IPS-20b (cell line): ENCODE data around the gene LRCOL1.

Source experiments
- H3K27ac ChIP-seq: one replicate; pipeline ENCODE4 v1.5.1; 2013; ENCODE audit warnings: low read length
- H3K27me3 ChIP-seq: 2 replicates; pipeline ENCODE4 v1.6.1; 2013; ENCODE audit warnings: mild to moderate bottlenecking, low read length, inconsistent platforms; ENCODE audit not compliant: insufficient read depth
- H3K36me3 ChIP-seq: 2 replicates; pipeline ENCODE4 v1.6.1; 2013; ENCODE audit warnings: low read depth, mild to moderate bottlenecking, inconsistent platforms, low read length, moderate library complexity; ENCODE audit not compliant: insufficient read depth
- H3K4me1 ChIP-seq: 2 replicates; pipeline ENCODE4 v1.6.1; 2013; ENCODE audit warnings: mild to moderate bottlenecking, control low read depth, inconsistent platforms, low read length, moderate library complexity; ENCODE audit not compliant: insufficient read depth
- H3K4me3 ChIP-seq: 2 replicates; pipeline ENCODE4 v1.5.1; 2013; ENCODE audit warnings: mild to moderate bottlenecking, low read length, inconsistent platforms
- H3K9ac ChIP-seq: 2 replicates; pipeline ENCODE4 v1.6.1; 2013; ENCODE audit warnings: low read depth, mild to moderate bottlenecking, inconsistent platforms, low read length, moderate library complexity
- H3K9me3 ChIP-seq: 2 replicates; pipeline ENCODE4 v1.6.1; 2013; ENCODE audit warnings: mild to moderate bottlenecking, low read depth, low read length, inconsistent platforms; ENCODE audit not compliant: insufficient read depth

Gene LRCOL1

DNA sequence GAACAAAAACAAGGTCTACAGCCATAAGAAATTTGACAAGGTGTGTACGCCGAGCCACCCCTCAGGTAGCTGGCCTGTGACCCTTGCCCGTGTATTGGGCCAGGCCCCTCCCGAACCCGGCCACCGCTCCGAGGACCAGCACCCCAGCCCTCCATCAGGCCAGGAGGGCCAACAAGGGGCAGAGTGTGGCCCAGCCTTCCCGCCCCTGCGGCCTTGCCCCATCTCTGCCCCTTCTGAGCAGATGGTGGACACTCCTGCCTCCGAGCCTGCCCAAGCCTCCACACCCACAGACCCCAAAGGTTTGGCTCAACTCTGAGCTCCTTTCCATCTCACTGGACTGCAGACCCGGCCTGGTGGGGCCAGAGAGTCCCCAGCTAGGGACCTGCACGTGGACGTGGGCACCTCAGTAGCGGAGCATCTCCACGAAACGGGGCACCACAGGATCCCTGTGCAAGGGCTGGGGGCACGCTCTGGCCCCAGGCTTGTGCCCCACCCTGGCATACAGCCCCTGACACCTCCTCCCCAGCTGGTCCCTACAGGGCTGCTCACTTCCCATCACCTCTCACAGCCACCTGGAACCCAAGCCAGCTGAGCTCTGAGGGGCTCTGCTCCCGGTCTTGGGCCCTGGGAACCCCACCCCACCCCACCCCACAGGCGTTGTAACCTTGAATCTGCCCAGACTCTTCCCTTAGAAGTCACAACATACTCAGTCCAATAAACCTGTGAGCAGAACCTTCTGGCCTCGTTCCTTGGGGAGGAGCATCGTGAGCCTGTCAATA lies 11.5 kb upstream of the LRCOL1 start:
- Histone ChIP-seq H3K9ac (no peak overlapping the region), H3K4me3 (no peak overlapping the region), H3K9me3 (peaks cover 8% of the 10 kb centered on the region), H3K36me3 (peaks cover 39% of the 10 kb centered on the region), H3K27ac (no peak overlapping the region), H3K4me1 (no peaks in the 10 kb centered on the region), H3K27me3 (peaks cover 39% of the 10 kb centered on the region)

DNA sequence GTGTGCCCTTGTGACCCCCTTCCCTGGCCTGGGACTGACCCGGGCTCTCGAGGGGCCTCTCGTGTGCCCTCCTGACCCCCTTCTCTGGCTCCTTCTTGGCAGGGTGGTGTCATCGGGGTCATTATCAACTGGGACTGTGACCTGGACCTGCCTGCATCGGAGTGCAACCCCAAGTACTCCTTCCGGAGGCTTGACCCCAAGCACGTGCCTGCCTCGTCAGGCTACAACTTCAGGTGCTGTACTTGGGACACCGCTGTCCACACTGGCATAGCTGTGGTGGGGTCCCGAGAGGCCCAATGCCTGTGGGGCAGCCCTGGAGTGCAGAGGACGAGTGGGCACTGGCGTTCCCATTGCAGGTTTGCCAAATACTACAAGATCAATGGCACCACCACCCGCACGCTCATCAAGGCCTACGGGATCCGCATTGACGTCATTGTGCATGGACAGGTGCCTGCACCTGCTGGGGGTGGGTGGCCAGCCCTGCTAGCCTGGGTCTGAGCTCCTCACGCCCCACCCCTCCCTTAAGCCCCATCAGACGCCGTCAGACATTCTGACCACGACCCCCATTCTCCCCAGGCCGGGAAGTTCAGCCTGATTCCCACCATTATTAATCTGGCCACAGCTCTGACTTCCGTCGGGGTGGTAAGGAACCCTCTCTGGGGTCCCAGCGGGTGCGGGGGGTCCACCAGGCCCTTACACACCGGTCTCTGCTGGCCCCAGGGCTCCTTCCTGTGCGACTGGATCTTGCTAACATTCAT lies 10.7 kb upstream of the LRCOL1 start:
- H3K27ac ChIP-seq: no peak overlapping the region

DNA sequence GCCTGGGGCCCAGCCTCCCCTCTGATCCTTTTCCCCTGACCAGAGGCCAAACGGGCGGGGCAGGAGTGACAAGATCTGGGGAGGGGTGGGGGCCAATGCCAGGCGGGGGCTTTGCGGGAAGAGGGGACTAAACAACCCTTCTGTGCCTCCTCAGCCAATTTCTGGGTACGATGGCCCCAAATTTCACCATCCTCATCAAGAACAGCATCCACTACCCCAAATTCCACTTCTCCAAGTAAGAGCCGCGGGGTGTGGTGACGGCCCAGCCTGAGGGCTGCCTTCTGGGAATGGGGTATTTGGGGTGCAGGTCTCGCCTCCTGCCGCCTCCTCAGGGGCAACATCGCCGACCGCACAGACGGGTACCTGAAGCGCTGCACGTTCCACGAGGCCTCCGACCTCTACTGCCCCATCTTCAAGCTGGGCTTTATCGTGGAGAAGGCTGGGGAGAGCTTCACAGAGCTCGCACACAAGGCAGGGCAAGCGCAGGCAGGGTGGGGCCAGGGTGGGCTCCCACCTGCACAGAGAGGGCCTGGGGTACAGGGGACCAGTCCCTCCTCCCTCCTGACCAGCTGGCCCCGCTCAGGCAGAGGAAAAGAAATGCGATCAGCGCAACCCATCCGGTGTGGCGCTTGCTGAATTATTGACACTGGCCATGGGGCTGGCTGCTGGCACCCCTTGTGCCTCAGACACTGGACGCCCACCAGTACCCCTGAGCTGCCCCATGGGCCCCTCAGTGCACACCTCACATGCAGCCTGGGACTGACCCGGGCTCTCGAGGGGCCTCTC lies 9.9 kb upstream of the LRCOL1 start:
- Histone ChIP-seq H3K27me3 (peaks cover 54% of the 10 kb centered on the region), H3K27ac (no peak overlapping the region), H3K4me3 (no peak overlapping the region), H3K9me3 (peaks cover 17% of the 10 kb centered on the region), H3K36me3 (peaks cover 23% of the 10 kb centered on the region), H3K9ac (no peak overlapping the region), H3K4me1 (no peaks in the 10 kb centered on the region)

More for the DNA sequence above, 10.7 kb upstream of the LRCOL1 start:
- Histone ChIP-seq H3K36me3 (peaks cover 31% of the 10 kb centered on the region), H3K4me3 (no peak overlapping the region), H3K27me3 (peaks cover 46% of the 10 kb centered on the region), H3K9me3 (peaks cover 11% of the 10 kb centered on the region), H3K4me1 (no peaks in the 10 kb centered on the region), H3K9ac (no peak overlapping the region)

DNA sequence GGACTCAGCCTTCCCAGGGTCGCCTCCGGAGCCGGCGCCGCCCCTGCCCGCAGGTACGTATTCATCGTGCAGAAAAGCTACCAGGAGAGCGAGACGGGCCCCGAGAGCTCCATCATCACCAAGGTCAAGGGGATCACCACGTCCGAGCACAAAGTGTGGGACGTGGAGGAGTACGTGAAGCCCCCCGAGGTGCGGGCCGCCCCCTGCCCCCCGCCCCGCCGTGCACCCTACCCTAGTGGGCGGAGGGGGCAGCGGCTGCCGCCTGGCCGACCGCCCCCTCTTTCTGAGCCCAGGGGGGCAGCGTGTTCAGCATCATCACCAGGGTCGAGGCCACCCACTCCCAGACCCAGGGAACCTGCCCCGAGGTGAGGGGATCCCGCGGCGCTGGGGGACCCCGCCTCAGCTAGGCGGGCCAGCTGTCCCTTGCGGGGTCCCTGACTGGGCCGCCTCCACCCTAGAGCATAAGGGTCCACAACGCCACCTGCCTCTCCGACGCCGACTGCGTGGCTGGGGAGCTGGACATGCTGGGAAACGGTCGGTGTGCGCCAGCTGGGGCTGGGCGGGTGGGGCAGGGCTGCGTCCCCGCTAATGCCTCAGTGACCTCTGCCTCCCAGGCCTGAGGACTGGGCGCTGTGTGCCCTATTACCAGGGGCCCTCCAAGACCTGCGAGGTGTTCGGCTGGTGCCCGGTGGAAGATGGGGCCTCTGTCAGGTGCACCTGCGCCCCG lies 9.2 kb upstream of the LRCOL1 start:
- H3K9me3 ChIP-seq: peaks cover 19% of the 10 kb centered on the region
- no peak overlapping the region for H3K9ac ChIP-seq
- no peak overlapping the region for H3K4me3 ChIP-seq
- peaks cover 61% of the 10 kb centered on the region for H3K27me3 ChIP-seq
- H3K27ac ChIP-seq: no peak overlapping the region
- peaks cover 16% of the 10 kb centered on the region for H3K36me3 ChIP-seq
- H3K4me1 ChIP-seq: no peaks in the 10 kb centered on the region

DNA sequence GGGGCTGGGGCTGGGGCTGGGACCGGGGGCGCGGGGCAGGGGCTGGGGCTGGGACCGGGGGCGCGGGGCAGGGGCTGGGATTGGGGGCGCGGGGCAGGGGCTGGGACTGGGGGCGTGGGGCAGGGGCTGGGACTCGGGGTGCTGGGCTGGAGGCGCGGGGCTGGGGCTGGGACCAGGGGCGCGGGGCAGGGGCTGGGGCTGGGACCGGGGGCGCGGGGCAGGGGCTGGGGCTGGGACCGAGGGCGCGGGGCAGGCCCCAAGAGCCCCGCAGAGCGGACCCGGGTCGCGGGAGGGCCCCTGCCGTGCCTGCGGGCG lies 8.6 kb upstream of the LRCOL1 start:
- Histone ChIP-seq H3K4me1 (no peaks in the 10 kb centered on the region), H3K4me3 (no peak overlapping the region), H3K36me3 (peaks cover 10% of the 10 kb centered on the region), H3K9me3 (peaks cover 19% of the 10 kb centered on the region), H3K27ac (no peak overlapping the region), H3K9ac (no peak overlapping the region), H3K27me3 (peaks cover 67% of the 10 kb centered on the region)

DNA sequence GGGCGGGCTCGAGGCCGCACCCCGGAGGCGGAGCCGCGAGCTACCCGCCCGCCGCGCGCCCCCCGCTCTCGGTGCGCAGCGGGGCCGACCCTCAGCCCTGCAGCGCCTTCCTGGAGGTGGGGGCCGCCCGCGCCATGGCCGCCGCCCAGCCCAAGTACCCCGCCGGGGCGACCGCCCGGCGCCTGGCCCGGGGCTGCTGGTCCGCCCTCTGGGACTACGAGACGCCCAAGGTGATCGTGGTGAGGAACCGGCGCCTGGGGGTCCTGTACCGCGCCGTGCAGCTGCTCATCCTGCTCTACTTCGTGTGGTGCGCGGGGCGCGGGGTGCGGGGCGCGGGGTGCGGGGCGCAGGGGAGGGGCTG lies 8.3 kb upstream of the LRCOL1 start, which contains the start of gene P2RX2:
P2RX2 (plus strand) TSS at position 94 of the 361 bp plus-strand sequence; CDS start at position 135, 41 bp downstream.
- H3K27me3 ChIP-seq: peaks cover 70% of the 10 kb centered on the region

DNA sequence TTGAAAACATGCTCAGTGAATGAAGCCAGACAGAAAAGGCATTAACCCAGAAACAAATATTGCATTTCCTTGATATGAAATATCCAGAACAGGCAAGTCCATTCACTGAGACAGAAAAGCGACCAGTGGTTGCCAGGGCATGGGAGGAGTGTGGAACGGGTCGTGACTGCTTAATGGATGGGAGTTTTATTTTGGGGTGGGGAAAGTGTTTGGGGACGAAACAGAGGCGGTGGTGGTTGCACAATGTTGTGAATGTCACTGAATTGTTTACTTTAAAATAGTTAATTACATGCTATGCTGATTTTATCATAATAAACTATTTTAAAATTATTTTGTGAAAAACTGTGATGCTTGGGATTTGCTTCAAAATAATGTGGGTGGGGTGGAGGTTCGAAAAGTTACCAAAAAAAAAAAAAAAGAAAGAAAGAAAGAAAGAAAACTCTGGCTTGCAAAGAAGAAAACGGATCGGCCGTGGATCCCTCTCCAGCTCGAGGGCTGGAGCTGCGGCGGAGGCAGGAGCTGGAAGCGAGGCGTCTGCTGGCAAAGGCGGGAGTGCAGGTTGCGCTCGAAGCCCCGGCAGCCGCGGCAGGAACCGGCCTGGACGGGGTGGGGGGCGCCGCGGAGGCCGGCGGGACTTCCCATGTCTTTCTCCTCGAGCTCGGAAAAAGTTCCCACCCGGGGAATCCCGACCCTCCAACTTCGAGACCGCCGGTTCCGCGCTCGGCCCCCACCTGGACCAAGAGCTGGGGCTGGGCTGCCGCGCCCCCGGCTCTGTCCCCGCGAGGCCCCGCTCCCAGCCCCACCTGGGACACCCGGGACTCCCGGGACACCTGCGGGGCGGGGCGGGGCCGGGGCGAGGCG lies 7.7 kb upstream of the LRCOL1 start:
- H3K4me3 ChIP-seq: peak overlapping the region; percentile 35; the same call in 1 of the 2 replicates
- H3K27ac ChIP-seq: no peak overlapping the region
- peaks cover under 1% of the 10 kb centered on the region; the same call in 1 of the 2 replicates for H3K36me3 ChIP-seq
- H3K27me3 ChIP-seq: peaks cover 76% of the 10 kb centered on the region
- peaks cover 19% of the 10 kb centered on the region for H3K9me3 ChIP-seq
- no peaks in the 10 kb centered on the region for H3K4me1 ChIP-seq
- no peak overlapping the region for H3K9ac ChIP-seq

More for the DNA sequence above, 8.3 kb upstream of the LRCOL1 start, which contains the start of gene P2RX2:
- Histone ChIP-seq H3K27ac (no peak within 1 kb of the TSS), H3K36me3 (peaks cover 7% of the 10 kb centered on the region), H3K9ac (no peak within 1 kb of the TSS), H3K9me3 (peaks cover 19% of the 10 kb centered on the region), H3K4me1 (no peaks in the 10 kb centered on the region), H3K4me3 (peak within 1 kb of the TSS; percentile 35; the same call in 1 of the 2 replicates)

DNA sequence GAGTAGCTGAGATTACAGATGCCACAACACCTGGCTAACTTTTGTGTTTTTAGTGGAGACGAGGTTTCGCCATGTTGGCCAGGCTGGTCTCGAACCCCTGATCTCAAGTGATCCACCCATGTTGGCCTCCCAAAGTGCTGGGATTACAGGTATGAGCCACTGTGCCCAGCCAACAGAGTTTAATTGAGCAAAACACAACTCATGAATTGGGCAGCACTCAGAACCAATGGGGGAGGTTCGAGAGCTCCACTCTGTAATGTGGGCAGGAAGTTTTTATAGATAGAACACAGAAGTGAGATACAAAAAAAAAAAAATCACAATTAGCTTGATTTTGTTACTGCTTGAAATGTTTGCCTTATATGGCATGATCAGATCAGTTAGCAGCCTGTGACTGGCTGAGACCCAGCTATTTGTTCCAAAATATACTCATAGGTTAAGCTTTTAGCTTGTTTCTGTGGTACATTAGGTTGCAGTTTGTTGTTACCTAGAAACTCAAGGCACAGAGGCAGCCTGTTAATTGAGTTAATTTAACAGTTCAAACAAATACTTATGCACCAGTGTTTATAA lies 6.8 kb upstream of the LRCOL1 start:
- Histone ChIP-seq H3K27ac (no peak overlapping the region), H3K4me1 (no peaks in the 10 kb centered on the region), H3K9ac (no peak overlapping the region), H3K4me3 (no peak overlapping the region), H3K9me3 (peaks cover 19% of the 10 kb centered on the region), H3K27me3 (peaks cover 85% of the 10 kb centered on the region), H3K36me3 (no peaks in the 10 kb centered on the region)

DNA sequence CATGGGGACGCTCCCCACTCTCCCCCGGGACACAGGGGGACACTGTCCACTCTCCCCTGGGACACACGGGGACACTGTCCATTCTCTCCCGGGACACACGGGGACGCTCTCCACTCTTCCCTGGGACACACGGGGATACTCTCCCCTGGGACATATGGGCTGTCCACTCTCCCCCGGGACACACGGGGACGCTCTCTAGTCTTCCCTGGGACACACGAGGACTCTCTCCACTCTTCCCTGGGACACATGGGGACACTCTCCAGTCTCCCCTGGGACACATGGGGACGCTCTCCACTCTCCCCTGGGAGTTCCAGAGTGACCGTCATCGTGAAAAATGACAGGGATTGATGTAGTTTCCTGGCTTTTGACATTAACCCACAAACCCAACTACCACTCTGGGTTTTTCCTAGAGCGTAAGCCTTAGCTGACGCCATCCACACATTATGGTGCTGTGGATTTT lies 5.2 kb upstream of the LRCOL1 start:
- no peaks in the 10 kb centered on the region for H3K4me1 ChIP-seq
- H3K36me3 ChIP-seq: no peaks in the 10 kb centered on the region
- no peak overlapping the region for H3K27ac ChIP-seq
- H3K9me3 ChIP-seq: peaks cover 28% of the 10 kb centered on the region
- no peak overlapping the region for H3K4me3 ChIP-seq
- H3K27me3 ChIP-seq: peaks cover 92% of the 10 kb centered on the region
- H3K9ac ChIP-seq: no peak overlapping the region

DNA sequence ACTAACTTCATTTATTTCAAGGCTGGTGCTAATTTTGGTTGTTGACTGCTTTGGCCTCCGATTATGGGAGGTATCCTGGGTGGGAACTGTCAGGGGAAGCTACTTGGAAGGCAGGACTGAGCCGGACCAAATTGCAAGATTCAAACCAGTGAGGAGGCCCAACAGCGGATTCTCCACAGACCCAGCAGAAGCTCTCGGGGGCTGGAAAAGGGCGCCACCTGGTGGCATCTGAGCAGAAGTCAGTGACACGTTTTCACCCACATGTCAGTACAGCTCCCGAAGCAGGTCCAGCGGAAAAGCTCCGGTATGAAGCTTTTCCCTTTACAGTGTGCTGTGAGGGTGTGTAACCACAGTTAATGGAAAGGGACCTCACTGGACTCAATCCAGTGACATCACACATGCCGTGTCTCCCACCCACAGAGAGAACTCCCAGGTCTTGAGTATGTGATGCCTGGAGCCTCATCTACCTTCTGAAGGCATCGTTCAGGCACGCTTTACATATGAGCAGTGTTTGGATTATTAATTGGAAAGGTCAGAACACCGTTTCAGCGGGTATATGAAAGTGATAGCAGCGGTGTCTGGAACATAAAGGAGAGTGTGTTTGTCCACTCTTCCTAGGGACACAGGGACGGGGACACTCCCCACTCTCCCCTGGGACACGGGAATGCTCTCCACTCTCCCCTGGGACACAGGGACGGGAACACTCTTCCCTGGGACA lies 4.6 kb upstream of the LRCOL1 start:
- Histone ChIP-seq H3K27me3 (peaks cover 92% of the 10 kb centered on the region), H3K27ac (no peak overlapping the region), H3K4me1 (no peaks in the 10 kb centered on the region), H3K36me3 (no peaks in the 10 kb centered on the region), H3K9ac (no peak overlapping the region), H3K9me3 (peaks cover 28% of the 10 kb centered on the region), H3K4me3 (no peak overlapping the region)
